ENCODE results near the gene CCDC60.
"Not testable (repeated sequence)": the region's sequence is repeated elsewhere in the genome, so short reads cannot be mapped to it uniquely, and the experiment has no call there.

CCDC60 gene

GRCh38 chr12:119340578-119340977 is 6.0 kb downstream of the CCDC60 start:
- DNase-seq = no peak

GRCh38 chr12:119341020-119341419 is 6.5 kb downstream of the CCDC60 start:
- DNase-seq = no peak

DNA sequence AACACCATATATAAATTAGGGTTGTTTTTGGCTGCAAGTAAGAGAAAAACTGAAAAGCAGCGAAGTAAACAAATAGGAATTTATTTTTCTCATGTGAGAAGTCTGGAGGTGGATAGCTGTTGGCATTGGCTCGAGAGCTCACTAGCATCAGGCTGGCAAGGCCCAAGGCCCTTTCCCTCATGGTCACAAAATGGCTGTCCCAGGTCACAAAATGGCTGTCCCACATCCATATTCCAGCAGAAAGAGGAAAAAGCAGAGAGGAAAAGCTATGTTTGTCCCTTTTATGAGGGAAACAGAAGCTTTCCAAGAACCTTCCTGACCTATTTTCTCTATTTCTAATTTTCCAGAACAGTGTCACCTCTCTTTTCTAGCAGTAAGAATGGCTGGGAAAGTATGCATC is 7.5 kb downstream of the CCDC60 start:
- no peak for DNase-seq

DNA sequence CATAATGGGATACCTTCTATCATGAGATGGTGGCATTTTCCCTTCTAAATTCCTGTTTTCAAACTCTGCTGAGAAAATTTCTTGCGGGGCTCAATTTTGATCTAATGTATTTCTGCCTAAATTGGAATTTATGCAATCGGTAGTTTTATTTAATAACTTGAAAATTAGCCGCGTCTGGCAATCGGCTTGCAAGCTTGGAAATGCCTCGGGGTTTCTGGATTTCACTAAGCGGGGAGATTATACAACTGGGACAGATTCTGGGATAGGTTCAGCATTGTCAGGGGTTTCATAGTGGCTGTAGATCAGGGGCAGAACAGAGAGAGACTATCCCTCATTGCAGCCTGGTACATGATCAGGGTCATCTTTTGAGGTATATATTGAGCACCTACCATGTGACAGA is 8.6 kb downstream of the CCDC60 start:
- no peak for DNase-seq

GRCh38 chr12:119354172-119354571 is 19.6 kb downstream of the CCDC60 start:
- DNase-seq = no peak

- DNase-seq = not testable (repeated sequence)
Observed at GRCh38 chr12:119360366-119360765, 25.8 kb downstream of the CCDC60 start.

- DNase-seq = no peak
Observed at GRCh38 chr12:119363037-119363436, 28.5 kb downstream of the CCDC60 start.

DNA sequence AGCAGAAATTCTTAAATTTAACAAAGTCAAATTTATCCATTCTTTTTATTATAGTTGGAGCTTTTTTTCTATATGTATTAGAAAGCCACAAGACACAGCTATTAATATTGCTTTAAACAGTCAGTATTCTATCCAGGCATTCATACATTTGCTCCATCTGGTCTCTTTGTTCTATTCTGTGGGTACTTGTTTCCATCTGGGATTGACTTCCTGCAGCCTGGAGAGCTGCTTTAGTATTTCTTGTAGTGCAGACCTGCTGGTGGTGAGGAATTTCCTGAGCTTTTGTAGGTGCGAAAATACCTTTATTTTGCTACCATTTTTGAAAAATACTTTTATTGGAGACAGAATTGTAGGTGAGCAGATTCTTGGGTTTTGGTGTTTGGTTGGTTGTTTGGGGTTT is 29.0 kb downstream of the CCDC60 start:
- DNase-seq = no peak

DNA sequence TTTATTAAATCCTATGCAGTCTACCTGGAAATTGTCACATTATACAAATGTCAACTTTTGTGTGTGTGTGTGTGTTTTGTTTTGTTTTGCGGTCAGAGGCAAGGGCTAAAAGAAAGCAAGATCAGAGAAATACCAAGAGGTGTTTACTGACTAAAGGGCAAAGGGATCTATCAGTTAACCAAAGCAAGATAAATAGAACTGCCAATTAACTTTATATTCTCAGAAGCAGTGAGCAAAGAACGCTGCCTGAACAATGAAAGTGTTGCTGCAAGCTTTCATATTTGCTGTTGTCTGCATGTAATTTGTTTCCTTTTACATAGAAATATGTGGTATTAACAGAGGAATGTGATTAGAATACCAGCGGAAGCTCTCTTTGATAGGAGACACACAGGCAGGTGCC is 30.9 kb downstream of the CCDC60 start:
- no peak for DNase-seq

GRCh38 chr12:119366007-119366406 is 31.5 kb downstream of the CCDC60 start:
- no peak for DNase-seq

DNA sequence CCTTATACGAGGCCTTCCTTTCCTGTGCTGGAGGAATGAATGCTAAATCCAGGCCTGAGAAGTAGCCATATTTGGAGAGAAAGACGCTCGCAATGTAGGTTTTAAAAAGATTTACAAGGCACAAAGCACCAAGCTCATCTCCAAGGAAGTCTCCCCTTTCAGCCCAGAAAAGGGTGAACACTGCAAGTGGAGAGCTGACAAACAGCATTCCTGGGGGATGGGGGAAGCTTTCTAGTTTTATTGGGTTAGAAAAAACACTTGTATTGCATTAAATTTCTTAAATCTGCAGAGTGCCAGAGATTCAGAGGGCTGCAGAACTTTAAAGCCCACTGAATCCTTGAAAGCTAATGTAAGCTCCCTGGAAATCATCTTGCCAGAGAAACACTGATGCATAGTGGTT is 34.6 kb downstream of the CCDC60 start:
- DNase-seq = no peak

DNA sequence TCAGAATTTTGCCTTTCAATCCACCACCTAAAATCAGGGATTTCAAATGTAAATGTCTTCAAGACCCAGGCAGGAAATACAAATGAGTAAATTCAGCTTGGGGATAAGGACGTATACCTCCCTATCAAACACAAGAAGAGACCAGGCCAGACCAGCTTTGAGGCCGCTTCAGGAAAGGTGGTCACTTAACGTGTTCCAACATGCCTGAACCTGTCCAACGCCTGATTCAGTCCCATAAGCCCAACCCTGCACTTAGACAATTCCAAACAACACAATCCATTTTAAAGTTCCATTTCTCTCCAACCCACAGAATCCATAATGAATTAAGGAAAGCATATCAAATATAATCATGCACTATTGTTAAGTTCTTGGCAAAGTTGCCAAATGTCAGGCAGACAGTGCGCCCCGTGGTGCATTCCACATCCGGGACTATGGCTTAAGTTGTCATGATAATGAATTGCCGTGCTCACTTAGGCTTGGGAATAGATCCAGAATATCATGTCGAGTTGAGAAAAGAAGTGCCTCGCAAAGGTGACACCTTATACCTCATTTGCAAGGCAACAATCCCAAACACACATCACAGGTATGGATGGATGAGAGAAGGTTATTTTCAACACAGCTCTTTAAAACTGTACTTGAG is 35.5 kb downstream of the CCDC60 start:
- no peak for DNase-seq

DNA sequence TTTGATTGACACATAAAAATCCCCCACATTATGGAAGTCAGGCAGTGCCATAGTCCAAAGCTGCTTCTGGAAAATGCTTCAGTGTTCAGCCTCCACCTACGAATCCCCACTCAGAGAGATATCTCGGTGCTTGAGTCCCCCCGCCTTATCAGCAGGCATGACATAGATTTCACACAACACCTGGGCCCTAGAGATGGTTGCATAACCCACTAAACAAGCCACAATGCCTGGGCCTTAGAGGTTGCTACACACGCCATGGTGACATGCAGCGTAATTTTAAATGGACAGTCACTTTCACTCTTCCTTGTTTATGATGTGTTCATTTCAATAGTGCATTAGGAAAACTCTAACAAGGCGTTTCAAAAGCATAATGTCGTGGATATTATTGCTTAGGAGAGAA is 38.0 kb downstream of the CCDC60 start:
- no peak for DNase-seq

DNA sequence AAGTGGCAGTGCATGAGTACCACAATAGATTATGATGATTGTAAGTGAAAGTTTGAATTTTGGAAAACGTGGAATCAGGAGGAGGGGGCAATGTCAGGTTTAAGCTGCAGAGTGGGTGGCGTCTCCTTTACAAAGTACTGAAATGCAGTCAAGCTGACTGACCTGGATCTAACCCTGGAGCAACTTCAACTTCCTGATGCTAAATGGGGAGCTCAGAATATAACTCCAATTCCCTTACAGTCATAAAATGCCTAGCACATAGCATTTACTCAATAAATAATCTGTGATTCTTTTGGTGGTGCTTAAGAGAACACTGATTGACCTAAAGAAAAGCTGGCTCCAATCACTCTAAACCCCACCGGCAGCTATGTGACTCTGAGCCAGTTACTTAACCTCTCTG is 38.5 kb downstream of the CCDC60 start:
- DNase-seq = no peak

GRCh38 chr12:119373666-119374065 is 39.1 kb downstream of the CCDC60 start:
- DNase-seq = no peak

GRCh38 chr12:119374635-119375034 is 40.1 kb downstream of the CCDC60 start:
- no peak for DNase-seq

DNA sequence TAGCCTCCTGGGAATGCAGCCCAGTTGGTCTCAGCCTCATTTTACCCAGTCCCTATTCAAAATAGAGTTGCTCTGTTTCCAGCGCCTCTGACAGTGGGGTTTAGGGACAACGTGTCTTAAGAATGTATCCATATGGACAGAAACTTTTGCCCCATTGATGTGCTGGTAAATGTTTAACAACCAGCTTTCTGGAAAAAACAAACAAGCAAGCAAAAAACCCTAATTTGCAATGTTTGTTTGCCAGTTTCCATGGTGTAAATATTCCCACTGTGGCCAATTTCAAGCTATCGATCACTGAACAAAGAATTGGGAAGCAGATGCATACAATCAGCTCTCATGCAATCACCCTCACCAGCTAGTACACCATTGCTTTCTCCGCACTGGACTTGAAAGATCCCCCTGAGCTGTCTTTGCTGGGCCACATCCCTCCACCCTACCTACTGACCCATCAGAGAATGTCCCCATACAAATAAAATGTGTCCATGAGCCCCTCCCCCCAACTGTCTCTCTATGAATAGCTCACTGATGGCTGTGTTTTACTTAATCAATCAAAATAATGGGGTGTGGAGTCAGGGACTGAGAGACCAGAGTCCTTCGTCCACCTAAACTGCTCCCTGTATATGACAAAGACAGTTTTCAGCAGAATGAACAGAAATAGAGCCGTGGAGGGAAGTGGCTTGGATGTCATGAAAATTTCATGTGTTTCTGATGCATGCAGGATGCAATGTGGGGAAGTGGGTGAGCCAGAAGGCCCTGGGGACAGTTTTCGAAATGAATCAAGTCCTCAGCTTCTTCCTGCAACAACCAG is 40.8 kb downstream of the CCDC60 start:
- no peak for DNase-seq

DNA sequence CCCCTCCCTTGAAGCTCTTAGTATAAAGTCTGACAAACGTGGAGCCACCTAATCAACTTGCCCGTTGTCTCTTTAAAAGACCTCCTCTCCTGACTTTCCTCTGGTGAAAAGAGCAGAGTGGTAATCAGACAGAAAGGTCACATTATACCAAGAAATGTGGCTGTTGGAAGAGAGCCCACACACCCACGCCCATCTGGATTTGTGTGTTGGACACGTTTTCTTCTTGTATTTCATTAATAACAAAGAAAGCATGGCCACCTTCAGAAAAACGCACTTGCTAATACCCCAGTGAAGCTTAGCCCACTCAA is 41.3 kb downstream of the CCDC60 start:
- no peak for DNase-seq

DNA sequence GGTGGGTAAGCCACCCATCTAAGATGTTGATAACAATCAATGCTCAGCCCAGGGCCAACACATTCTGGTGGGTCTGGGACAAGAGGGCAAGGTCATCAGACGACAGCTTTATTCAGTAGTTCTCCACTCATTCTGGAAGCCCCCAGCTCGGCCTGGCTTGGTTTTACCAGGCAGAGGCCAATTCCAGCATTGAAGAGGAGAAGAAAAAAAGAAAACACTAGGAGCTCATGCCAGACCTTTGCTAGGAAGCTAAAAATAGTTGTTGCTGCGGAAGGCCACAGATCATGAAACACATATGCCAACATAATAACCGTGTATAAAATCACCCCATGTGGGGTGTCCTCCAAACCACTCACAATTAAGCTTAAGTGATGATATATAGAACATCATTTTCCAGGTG is 44.4 kb downstream of the CCDC60 start:
- DNase-seq = no peak

- DNase-seq = no peak
Observed at GRCh38 chr12:119381471-119382235, 47.1 kb downstream of the CCDC60 start.

- DNase-seq = no peak
Observed at GRCh38 chr12:119383206-119383605, 48.7 kb downstream of the CCDC60 start.

DNA sequence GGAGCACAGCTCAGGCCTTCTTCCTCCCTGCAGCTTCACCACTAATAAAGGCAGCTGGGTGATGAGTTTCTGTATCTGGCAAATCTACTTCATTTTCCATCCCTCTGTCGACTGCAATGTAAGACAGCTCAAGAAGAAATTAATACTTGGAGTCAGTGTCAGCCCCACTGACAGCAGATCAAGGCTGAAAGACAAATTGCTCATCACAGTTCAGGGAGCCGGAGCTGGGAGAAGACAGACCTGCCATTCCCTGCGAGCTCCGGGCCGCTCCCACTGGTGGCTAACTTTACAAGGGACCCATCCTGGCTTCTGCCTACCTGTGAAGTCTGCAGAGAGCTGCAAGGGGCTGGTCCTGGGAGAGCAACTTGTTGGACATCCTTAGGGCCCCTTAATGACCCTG is 49.8 kb downstream of the CCDC60 start:
- DNase-seq = no peak

DNA sequence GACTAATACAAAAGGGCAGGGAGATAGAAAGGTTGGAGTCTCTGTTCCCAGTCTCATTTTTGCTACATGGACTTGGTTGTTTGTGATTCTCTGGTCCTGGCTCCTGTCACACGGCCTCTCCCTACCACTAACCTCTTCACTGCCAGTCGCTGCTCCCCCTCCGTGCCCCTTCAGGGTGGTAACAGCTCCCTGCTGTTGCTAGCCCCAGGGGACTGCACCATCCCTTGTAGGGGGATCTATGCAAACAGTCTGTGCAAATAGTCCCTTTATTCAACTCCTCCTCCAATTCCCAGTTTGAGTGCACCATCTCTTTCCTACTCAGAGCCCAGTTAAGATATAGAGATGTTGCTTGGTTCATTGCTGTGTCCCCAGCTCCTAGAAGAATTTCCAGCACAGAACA is 51.1 kb downstream of the CCDC60 start:
- DNase-seq = no peak

DNA sequence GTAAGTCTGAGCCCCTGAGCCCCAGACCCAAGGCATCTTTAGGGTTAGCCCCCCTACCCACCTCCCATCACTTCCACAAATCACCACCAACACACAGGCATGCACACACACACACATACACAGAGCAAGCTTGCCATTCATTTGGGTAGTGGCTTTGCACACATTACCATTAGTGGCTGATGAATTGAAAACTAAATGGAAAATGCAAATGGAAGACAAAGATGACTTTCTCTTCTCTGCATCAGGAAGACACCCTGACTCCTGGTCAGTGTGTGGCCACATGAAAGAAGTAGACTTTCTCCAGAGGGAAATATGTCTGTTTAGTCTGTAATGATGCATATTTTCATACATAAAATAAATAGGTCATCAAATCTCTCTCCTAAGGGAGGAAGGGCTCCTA is 55.2 kb downstream of the CCDC60 start:
- DNase-seq = no peak

All from fibroblast of skin of right biceps (primary cell).